Activated naive CD4-positive, alpha-beta T cell treated with anti-CD3 and anti-CD28 coated beads for 36 hours (primary cell): Measurements from ENCODE around the gene TNK2. TPM values are rescaled to one million over a fixed set of nuclear protein-coding genes. Genes with fewer than 3 reads are reported as not detected.
"Not testable (repeated sequence)": the region's sequence is repeated elsewhere in the genome, so short reads cannot be mapped to it uniquely, and the experiment has no call there.

Source experiments
- CTCF ChIA-PET: fragments of 350-600 bp; sonication (Branson Sonifier 250); formaldehyde crosslinking; loops from one replicate; lab custom pipeline; 2021; ENCODE audit warnings: antibody characterized with exemption; lab: Charles Lee
- DNase-seq: peaks from one replicate; pipeline ENCODE4 v3.0.0-alpha.2; 2020
- H3K27ac Mint-ChIP-seq: one replicate; pipeline ENCODE4 v1.8.0; 2021; ENCODE audit warnings: mild to moderate bottlenecking, mixed read lengths
- H3K27me3 Mint-ChIP-seq: one replicate; pipeline ENCODE4 v1.8.0; 2021; ENCODE audit warnings: low read depth, mixed read lengths
- H3K36me3 Mint-ChIP-seq: one replicate; pipeline ENCODE4 v1.8.0; 2021; ENCODE audit warnings: low read depth, mixed read lengths
- H3K4me1 Mint-ChIP-seq: one replicate; pipeline ENCODE4 v1.8.0; 2021; ENCODE audit warnings: low read depth, mixed read lengths
- H3K4me3 Mint-ChIP-seq: one replicate; pipeline ENCODE4 v1.8.0; 2021; ENCODE audit warnings: mild to moderate bottlenecking, moderate library complexity, mixed read lengths
- H3K9me3 Mint-ChIP-seq: one replicate; pipeline ENCODE4 v1.8.0; 2021; ENCODE audit warnings: mixed read lengths
- intact Hi-C: fragments of 100-400 bp; cut with micrococcal nuclease; formaldehyde crosslinking; loops from one replicate; pipeline ENCODE4 v1.15.1; 2023
- total RNA-seq, 2 experiments: library from RNA; stranded (reverse); gene quantifications; one replicate each; pipeline ENCODE4 v1.2.3, GENCODE V29; 2021

Gene TNK2
- total RNA-seq, 2 experiments from 2014 or later = 40.0 to 46.6 TPM

DNA sequence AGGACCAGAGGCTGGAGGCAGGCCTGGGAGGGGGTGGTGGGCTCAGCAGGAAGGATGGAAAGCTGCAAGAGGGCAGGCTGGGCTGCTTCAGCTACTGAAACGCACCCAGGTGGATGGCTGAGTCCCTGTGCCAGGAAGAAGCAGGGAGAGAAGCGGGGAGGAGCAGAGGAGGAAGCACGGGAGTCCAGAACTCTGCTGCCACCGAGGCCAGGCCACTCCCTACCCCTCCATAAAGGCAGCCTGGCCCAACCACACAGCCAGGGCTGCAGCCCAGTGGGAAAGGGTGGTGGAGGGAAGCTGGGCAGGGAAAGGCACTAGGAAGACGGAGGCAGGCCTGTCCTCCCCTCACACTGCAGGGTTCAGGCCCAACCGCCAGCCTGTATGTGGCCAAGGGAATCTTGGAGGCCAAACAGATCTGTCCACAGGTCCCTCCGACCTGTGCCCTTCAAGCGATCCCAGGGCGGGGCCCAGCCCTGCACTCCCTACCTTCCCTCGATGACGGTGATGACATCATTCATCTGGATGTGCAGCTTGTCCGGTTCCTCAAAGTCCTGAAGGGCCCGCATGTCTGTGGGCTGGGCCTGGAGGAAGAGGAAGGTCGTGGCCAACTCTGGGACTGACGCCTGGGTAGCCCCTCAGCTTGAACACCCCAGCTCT, 30.5 kb downstream of the TNK2 start:
- DNase-seq = no peak
- Mint-ChIP-seq H3K36me3 (no peaks in the 10 kb centered on the region), H3K27me3 (no peaks in the 10 kb centered on the region), H3K4me3 (no peak overlapping the region), H3K4me1 (no peaks in the 10 kb centered on the region), H3K27ac (no peak overlapping the region), H3K9me3 (no peaks in the 10 kb centered on the region)
- CTCF ChIA-PET = interaction anchor here (0.6 to 1.3 kb wide), 2 partner anchors 17 to 56 kb away, joined by 3 to 4 read pairs; no protein-coding TSS in a partner anchor
- intact Hi-C loops = no loop called here

DNA sequence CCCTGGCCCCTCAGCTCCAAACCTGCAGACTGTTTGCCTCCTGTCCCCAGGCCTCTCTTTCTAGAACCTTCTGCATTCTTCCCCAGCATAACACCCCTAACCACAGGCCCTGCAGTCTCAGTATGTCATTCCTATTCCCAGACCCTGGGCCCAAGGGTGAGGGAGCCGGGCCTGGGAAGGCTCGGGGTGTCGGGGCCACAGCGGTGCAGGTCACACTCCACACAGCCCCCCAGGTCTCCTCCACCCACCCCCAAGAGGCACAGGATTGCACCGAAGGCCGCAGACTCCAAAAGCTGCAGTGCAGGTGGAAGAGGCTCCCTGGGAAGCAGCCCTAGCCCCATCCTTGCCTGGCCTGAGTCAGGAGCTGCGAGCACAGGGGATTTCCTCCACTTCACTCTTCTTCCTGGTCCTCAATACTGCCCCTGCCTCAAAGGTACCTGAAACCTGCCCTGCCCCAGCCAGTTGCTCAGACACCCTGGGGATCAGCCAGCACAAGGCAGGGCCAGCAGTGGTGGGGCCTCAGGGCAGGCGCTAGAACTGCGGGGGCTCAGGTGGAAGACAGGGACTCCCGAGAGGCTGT, 31.1 kb downstream of the TNK2 start:
- Mint-ChIP-seq H3K4me3 (no peak overlapping the region), H3K4me1 (no peaks in the 10 kb centered on the region), H3K27me3 (no peaks in the 10 kb centered on the region), H3K27ac (no peak overlapping the region), H3K9me3 (no peaks in the 10 kb centered on the region), H3K36me3 (no peaks in the 10 kb centered on the region)
- CTCF ChIA-PET = interaction anchor here (1.3 kb wide), 1 partner anchor 17 kb away, joined by 4 read pairs; no protein-coding TSS in a partner anchor
- intact Hi-C loops = no loop called here
- DNase-seq = no peak

- Mint-ChIP-seq H3K4me1 (no peaks in the 10 kb centered on the region), H3K27ac (no peak overlapping the region), H3K4me3 (no peak overlapping the region), H3K36me3 (no peaks in the 10 kb centered on the region), H3K9me3 (no peaks in the 10 kb centered on the region), H3K27me3 (no peaks in the 10 kb centered on the region)
- DNase-seq = no peak
- intact Hi-C loops = no loop called here
- CTCF ChIA-PET = interaction anchor here (1.5 kb wide), 1 partner anchor 26 kb away, joined by 3 read pairs; no protein-coding TSS in a partner anchor
Observed at GRCh38 chr3:195876297-195877064, 31.9 kb downstream of the TNK2 start.

- CTCF ChIA-PET = interaction anchor here (1.5 kb wide), 1 partner anchor 25 kb away, joined by 3 read pairs; no protein-coding TSS in a partner anchor
- Mint-ChIP-seq H3K36me3 (no peaks in the 10 kb centered on the region), H3K27ac (no peak overlapping the region), H3K4me1 (no peaks in the 10 kb centered on the region), H3K9me3 (no peaks in the 10 kb centered on the region), H3K4me3 (no peak overlapping the region), H3K27me3 (no peaks in the 10 kb centered on the region)
- DNase-seq = no peak
- intact Hi-C loops = no loop called here
Observed at GRCh38 chr3:195875482-195876236, 32.7 kb downstream of the TNK2 start.

GRCh38 chr3:195873971-195874370, 34.4 kb downstream of the TNK2 start:
- Mint-ChIP-seq H3K36me3 (no peaks in the 10 kb centered on the region), H3K4me1 (no peaks in the 10 kb centered on the region), H3K9me3 (no peaks in the 10 kb centered on the region), H3K27me3 (no peaks in the 10 kb centered on the region), H3K27ac (no peak overlapping the region), H3K4me3 (no peak overlapping the region)
- DNase-seq = no peak
- CTCF ChIA-PET = no interaction called here
- intact Hi-C loops = no loop called here

DNA sequence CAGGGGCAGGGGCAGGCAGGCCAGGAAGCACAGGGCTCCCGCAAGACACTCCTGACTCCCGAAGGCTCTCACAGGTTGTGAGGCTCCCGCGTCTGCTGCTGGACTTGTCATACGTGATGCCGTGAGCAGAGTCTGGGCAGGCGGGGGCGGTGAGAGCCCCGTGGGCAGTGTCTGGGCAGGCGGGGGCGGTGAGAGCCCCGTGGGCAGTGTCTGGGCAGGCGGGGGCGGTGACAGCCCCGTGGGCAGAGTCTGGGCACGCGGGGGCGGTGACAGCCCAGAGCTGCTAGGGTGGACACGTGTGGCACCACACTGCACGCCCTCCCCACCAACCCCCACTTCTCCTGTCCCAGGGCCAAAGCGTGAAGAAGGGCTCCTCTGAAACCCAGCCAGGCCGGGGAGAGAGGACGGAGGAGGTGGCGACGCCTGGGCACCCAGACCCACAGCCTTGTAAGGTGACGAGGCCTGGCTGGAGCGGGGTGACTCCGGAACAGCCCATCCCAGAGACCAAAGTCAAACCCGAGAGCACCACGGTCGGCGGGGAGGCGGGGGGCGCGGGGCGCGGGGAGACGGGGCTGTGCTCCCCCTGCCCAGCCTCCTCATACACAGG, 35.0 kb downstream of the TNK2 start:
- no peak for DNase-seq
- H3K4me3 Mint-ChIP-seq = no peak overlapping the region
- no peaks in the 10 kb centered on the region for H3K36me3 Mint-ChIP-seq
- CTCF ChIA-PET = no interaction called here
- H3K27me3 Mint-ChIP-seq = no peaks in the 10 kb centered on the region
- intact Hi-C loops = no loop called here
- no peaks in the 10 kb centered on the region for H3K4me1 Mint-ChIP-seq
- H3K27ac Mint-ChIP-seq = no peak overlapping the region
- no peaks in the 10 kb centered on the region for H3K9me3 Mint-ChIP-seq

DNA sequence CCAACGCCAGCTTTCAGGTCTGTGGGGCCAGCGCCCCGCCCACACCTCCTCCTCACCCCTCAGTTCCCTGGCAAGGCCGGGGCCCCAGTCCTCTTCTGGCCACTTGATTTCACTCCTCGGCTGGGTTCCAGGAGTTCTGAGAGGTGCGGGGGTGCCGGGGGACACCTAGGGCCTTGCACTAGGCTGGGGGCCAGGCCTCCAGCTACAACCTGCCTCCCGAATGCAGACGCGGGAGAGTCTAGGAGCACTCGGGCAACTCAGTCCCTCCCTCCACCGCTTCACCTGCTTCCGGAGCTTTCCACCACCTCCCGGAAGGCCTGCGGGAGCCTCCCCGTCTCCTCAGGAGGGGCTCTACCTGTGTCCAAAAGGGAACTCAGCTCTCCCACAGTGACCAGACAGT, 35.6 kb downstream of the TNK2 start:
- no peak overlapping the region for H3K27ac Mint-ChIP-seq
- no peaks in the 10 kb centered on the region for H3K36me3 Mint-ChIP-seq
- no peaks in the 10 kb centered on the region for H3K27me3 Mint-ChIP-seq
- CTCF ChIA-PET = interaction anchor here (0.8 to 1.5 kb wide), 2 partner anchors 42 to 43 kb away, joined by 4 read pairs; no protein-coding TSS in a partner anchor
- intact Hi-C loops = no loop called here
- no peaks in the 10 kb centered on the region for H3K4me1 Mint-ChIP-seq
- no peaks in the 10 kb centered on the region for H3K9me3 Mint-ChIP-seq
- DNase-seq = no peak
- H3K4me3 Mint-ChIP-seq = no peak overlapping the region

DNA sequence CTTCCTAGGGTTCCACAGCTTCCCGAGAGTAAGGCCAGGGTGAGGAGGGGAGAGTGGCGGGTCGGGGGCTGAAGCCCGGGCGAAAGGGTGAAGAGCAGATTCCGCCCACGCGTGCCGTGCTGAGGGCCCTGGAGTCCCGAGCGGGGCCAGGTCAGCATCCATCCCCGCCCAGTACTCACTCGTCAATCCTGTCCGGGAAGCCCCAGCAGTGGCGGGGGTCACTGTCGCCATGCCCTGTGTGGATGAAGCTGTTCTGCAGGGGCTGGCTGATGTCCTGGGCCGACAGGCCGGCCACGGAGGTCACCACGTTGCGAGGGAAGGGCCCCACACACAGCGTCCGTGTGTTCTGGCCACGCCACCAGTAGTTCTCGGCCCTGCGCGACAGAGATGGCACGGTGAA, 36.3 kb downstream of the TNK2 start:
- Mint-ChIP-seq H3K27me3 (no peaks in the 10 kb centered on the region), H3K4me3 (no peak overlapping the region), H3K36me3 (no peaks in the 10 kb centered on the region), H3K27ac (no peak overlapping the region), H3K4me1 (no peaks in the 10 kb centered on the region), H3K9me3 (no peaks in the 10 kb centered on the region)
- CTCF ChIA-PET = interaction anchor here (1.0 to 1.5 kb wide), 2 partner anchors 10 to 43 kb away, joined by 3 to 4 read pairs; no protein-coding TSS in a partner anchor
- intact Hi-C loops = no loop called here
- no peak for DNase-seq

- DNase-seq, H3K4me3 Mint-ChIP-seq, H3K27me3 Mint-ChIP-seq, H3K27ac Mint-ChIP-seq, H3K36me3 Mint-ChIP-seq, intact Hi-C loops, H3K4me1 Mint-ChIP-seq, H3K9me3 Mint-ChIP-seq: not testable (repeated sequence)
- CTCF ChIA-PET = interaction anchor here (0.9 to 2.7 kb wide), 4 partner anchors 10 to 72 kb away, joined by 3 to 9 read pairs (median 4); no protein-coding TSS in a partner anchor
Observed at GRCh38 chr3:195871686-195872085, 36.7 kb downstream of the TNK2 start.

DNA sequence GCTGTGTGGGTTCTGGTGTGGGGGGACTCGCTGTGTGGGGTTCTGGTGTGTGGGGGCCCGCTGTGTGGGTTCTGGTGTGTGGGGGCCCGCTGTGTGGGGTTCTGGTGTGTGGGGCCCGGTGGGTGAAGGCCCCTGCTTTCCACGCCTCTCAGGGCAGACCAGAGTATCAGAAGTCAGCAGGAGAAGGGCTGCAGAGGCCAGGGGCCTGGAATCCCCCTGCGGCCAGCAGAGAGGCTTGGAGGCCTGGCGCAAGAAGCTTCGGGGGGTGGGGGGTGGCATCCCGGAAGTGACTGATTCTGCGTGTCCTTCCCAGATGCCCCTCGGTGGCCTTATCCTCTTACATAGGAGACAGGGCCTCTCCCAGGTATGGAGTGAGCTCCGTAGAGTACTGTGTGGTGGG, 37.4 kb downstream of the TNK2 start:
- Mint-ChIP-seq H3K4me1 (no peaks in the 10 kb centered on the region), H3K36me3 (no peaks in the 10 kb centered on the region), H3K27ac (no peak overlapping the region), H3K27me3 (no peaks in the 10 kb centered on the region), H3K4me3 (no peak overlapping the region), H3K9me3 (no peaks in the 10 kb centered on the region)
- CTCF ChIA-PET = interaction anchor here (0.9 to 2.7 kb wide), 3 partner anchors 9 to 73 kb away, joined by 3 to 9 read pairs (median 5); no protein-coding TSS in a partner anchor
- no peak for DNase-seq
- intact Hi-C loops = no loop called here

- DNase-seq = no peak
- CTCF ChIA-PET = interaction anchor here (2.7 kb wide), 1 partner anchor 24 kb away, joined by 9 read pairs; no protein-coding TSS in a partner anchor
- intact Hi-C loops = no loop called here
- no peaks in the 10 kb centered on the region for H3K27me3 Mint-ChIP-seq
- no peak overlapping the region for H3K4me3 Mint-ChIP-seq
- H3K9me3 Mint-ChIP-seq = no peaks in the 10 kb centered on the region
- H3K4me1 Mint-ChIP-seq = no peaks in the 10 kb centered on the region
- no peaks in the 10 kb centered on the region for H3K36me3 Mint-ChIP-seq
- no peak overlapping the region for H3K27ac Mint-ChIP-seq
Observed at GRCh38 chr3:195870442-195870841, 37.9 kb downstream of the TNK2 start.
